ENCODE data around the gene KNOP1. TPM values are rescaled to one million over a fixed set of nuclear protein-coding genes. Genes with fewer than 3 reads are reported as not detected.

KNOP1 gene
- total and polyA plus RNA-seq, 2 of the 13 experiments (the other 11 are each of a cell fraction or from before 2014, with no cell fraction given), result 21.2 to 57.5 TPM

DNA sequence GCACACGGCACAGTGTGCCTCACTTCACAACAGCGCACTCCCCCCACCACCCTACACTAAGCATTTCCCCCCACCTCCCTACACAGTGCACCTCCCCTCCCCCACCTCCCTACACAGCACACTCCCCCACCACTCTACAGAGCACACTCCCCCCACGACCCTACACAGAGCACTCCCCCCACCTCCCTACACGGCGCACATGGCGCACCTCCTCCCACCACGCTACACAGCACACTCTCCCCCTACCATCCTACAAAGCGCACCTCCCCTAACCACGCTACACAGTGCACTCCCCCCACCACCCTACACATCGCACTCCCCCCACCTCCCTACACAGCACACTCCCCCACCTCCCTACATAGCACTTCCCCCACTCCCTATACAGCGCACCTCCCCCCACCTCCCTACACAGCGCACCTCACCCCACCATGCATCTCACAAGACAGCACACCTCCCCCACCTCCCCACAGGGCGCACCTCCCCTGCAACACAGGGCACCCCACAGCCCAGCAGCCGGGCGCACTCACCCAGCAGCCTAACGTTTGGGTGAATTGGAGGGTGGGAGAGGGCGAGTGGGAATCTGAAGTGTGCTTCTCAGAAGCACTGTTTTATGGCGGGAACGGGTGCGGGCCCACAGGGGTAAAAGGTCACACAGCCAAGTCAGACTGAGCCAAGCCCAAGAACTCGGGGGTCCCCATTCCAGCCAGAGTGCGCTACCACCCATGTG is 10.3 kb downstream of the KNOP1 start:
- no peak for FAIRE-seq
- Histone ChIP-seq H3K27me3 (ENCODE audit: control insufficient read depth in 1 of 2, insufficient read depth in 2 of 2, low read length in 2 of 2) (no peaks in the 10 kb centered on the region), H3K4me1 (ENCODE audit: insufficient read depth, low read length) (peaks cover 24% of the 10 kb centered on the region), H3K36me3 (replicated peaks in 1 of 2; ENCODE audit: control insufficient read depth in 1 of 2, insufficient read depth in 2 of 2, low read length in 2 of 2) (peaks cover 56 to 74% of the 10 kb centered on the region in 2 experiments), H3K27ac (ENCODE audit: extremely low read length, insufficient read depth, low read length) (no peak overlapping the region), H3K4me3 (replicated peaks in 1 of 3; ENCODE audit: insufficient read depth in 1 of 3, low read depth in 2 of 3, low read length in 3 of 3) (no peak overlapping the region), H2AFZ (ENCODE audit: low read length) (no peak overlapping the region), H3K79me2 (ENCODE audit: insufficient read depth, low read length) (peaks cover 7% of the 10 kb centered on the region), H3K4me2 (ENCODE audit: low read depth, low read length) (no peak overlapping the region), H3K9ac (ENCODE audit: insufficient read depth, low read depth, low read length) (no peak overlapping the region), H4K20me1 (ENCODE audit: insufficient read depth, low read length) (peaks cover 4% of the 10 kb centered on the region), H3K9me3 (ENCODE audit: low read length) (no peaks in the 10 kb centered on the region)
- in situ Hi-C loops (cut with HindIII; ENCODE audit: extremely low pct_ligation_motif_present, low pct_unique_long_range_greater_than_20kb), result no loop called here
- POLR2A ChIA-PET, result no interaction called here
- CTCF ChIA-PET (ENCODE audit: low intra/inter-chr PET ratio, low total read pairs), result no interaction called here
- ATAC-seq, result no peak
- WGBS (ENCODE audit: low lambda C conversion rate), result 96% methylated on average over 22 of the region's 22 CpGs
- no peak for DNase-seq (ENCODE audit: low spot score)
- BruUV-seq (replicated peaks), result no TSS peak
- intact Hi-C loops (cut with micrococcal nuclease; ENCODE audit: unreplicated experiment), result no loop called here
- TF ChIP-seq ZNF513 (CRISPR knock-in tag; conservative IDR thresholded peaks at IDR 0.05), result no peak
- TF ChIP-seq MTA1 (CRISPR knock-in tag; IDR thresholded peaks at IDR 0.05; ENCODE audit: borderline replicate concordance), result no peak
- TF ChIP-seq MBNL3 (CRISPR knock-in tag; conservative IDR thresholded peaks at IDR 0.05), result no peak
- TF ChIP-seq MTA3 (CRISPR knock-in tag; IDR thresholded peaks at IDR 0.05), result no peak
- TF ChIP-seq ZNF407 (CRISPR knock-in tag; IDR thresholded peaks at IDR 0.05; ENCODE audit: not compliant biosample characterization), result no peak
- no peak for TF ChIP-seq ISX (CRISPR knock-in tag; conservative IDR thresholded peaks at IDR 0.05)

Measured in HepG2 (cell line).